Measurements from ENCODE around the gene SLCO4A1.

The SLCO4A1 gene

DNA sequence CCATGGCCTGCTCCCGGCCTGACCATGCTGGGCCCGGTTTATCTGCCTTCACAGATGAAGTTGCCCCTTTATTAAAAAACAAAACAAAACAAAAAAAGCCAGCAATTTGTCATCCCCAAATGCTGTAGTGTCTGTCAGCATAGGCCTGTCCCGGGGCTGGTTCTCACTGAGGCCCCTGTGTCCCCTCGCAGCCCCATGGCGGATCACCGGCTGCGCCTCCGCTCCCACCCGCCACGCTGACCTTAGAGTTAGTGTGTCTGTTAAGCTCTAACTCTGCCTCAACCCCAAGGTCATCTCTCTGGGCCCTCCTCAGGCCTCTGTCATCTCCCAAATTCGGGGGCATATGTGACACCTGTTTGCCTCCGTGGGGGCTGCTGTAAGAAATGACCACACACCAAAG, 11.1 kb downstream of the SLCO4A1 start:
- no peak for DNase-seq

GRCh38 chr20:62653951-62654685, 11.8 kb downstream of the SLCO4A1 start:
- DNase-seq = no peak

DNA sequence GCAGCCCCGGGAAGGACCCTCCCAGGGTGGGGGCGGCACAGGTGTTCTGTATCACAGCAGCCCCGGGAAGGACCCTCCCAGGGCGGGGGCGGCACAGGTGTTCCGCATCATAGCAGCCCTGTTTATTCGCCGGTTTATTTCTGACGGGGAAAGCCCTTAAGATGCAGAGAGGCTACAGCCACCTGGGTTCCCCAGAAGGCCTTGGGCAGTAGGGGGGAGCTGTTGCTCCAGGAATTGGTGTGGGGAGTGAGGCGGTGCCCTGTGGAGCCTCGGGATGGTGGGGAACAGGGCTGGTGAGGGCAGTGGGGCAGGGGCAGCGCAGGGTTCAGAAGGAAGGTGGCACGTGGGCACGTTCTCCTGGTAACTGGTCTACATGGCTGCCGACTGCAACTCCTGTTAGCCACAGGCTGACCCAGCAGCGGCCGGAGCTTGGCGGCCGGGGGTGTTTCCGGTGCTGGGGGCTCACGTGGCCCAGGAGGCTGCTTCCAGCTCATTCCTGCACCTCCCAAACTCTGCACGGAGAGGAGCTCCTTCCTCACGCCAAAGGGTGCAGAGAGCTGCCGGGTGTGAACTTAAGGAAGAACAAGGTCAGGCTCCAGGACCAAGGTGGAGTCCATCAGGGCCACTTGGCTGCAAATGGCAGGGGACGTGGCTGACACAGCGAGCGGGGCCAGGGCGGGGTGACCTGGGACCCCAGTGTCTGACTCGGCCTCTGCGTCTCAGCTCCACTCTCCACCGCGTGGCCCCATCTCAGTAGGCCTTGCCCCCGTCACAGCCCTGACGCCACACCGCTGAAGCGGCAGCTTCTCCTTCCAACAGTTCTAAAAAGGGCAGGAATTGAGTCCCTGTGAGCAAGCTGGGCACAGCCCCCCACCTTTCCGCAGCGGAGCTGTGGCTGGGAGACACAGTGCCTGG, 13.2 kb downstream of the SLCO4A1 start:
- no peak for DNase-seq

- no peak for DNase-seq
Measured at GRCh38 chr20:62656197-62656918, 14.1 kb downstream of the SLCO4A1 start.

- DNase-seq = no peak
Measured at GRCh38 chr20:62656919-62657588, 14.8 kb downstream of the SLCO4A1 start.

GRCh38 chr20:62657589-62657942, 15.3 kb downstream of the SLCO4A1 start:
- no peak for DNase-seq

- DNase-seq = no peak
Measured at GRCh38 chr20:62657956-62658355, 15.7 kb downstream of the SLCO4A1 start.

DNA sequence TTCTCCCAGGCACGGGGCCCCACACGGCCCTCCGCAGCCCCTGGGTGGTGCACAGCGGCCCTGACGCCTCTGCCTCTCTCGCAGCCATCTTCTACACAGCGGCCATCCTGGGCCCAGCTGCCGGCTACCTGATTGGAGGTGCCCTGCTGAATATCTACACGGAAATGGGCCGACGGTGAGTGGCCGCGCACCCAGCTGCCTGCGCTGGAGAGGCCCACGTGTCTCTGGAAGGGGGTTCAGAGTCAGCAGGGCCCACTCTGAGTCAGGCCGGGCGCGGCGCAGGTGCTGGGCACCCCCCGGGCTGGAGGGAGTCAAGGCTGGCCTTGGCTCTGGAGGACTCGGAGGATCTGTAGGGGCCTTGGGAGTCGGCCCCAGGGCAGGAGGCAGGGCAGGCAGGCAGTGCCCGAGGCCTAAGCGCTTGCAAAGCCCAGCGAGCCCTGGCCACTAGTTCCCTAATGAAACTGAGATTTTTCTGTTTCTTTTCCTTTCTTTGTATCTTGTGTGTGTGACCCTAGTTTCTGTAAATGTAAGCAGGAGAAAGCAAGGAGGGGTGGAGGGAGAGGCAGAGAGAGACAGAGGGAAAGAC, 16.4 kb downstream of the SLCO4A1 start:
- no peak for DNase-seq

- no peak for DNase-seq
Measured at GRCh38 chr20:62659488-62660239, 17.4 kb downstream of the SLCO4A1 start.

GRCh38 chr20:62660240-62660615, 17.9 kb downstream of the SLCO4A1 start:
- DNase-seq = no peak

- no peak for DNase-seq
Measured at GRCh38 chr20:62660768-62661167, 18.5 kb downstream of the SLCO4A1 start.

GRCh38 chr20:62661647-62662046, 19.3 kb downstream of the SLCO4A1 start:
- no peak for DNase-seq

DNA sequence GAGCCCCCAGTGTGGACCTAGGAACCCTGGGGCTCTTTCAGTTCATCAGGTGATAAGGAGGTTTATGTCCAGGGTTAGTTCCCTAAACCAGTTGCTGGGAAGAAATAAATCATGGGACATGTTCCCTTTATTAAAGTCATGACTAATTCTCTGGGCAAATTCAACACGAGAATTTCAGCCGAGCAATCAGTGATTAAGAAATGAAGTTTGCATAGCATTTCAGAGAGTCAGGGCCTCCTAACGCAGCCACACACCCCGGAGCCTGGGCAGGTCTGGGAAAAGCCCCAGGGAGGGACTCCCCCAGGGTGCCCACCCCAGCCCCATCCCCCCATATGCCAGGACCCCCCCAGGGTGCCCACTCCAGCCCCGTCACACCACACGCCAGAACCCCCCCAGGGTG, 20.1 kb downstream of the SLCO4A1 start:
- no peak for DNase-seq

- DNase-seq = no peak
Measured at GRCh38 chr20:62663145-62664018, 21.1 kb downstream of the SLCO4A1 start.

DNA sequence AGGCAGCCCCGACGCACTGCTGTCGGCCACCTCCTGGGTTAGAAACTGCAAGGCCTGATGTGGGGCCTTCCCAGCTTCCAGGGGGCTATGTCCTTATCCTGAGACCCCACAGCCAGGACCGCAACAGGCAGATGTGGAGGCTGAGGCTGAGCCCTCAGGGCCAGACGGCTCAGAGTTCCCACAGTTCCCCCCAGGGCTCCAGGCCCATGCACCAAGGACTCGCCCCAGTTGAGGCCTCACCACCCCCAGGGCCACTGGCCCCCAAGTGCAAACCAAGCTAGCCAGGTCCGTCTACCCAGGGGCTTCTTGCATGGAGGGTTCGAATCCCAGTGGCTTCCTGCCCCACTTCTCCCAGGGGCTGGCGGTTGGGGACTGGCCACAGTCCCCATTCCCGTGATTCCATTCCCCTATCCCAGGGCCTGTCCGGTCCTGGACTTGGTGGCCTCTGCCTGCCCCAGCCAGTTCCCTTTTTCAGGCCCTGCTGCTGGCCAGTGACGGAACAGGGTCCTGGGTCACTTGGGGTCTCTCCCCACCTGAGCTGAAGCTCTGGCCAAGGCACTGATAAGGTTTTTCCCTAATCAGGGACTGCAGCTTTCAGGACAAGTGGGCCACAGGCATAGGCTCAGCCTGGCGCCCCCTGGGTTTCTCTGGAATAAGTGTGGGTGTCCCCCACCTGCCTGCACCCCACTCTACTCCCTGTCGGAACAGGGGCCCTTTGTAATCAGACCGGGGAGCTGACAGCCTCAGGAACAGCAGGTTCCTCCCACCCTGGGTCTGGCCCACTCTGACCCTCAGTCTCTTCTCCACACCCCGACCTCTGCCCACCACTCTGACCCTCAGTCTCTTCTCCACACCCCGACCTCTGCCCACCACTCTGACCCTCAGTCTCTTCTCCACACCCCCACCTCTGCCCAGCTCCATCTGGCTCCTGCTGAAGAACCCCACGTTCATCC, 22.0 kb downstream of the SLCO4A1 start:
- no peak for DNase-seq

DNA sequence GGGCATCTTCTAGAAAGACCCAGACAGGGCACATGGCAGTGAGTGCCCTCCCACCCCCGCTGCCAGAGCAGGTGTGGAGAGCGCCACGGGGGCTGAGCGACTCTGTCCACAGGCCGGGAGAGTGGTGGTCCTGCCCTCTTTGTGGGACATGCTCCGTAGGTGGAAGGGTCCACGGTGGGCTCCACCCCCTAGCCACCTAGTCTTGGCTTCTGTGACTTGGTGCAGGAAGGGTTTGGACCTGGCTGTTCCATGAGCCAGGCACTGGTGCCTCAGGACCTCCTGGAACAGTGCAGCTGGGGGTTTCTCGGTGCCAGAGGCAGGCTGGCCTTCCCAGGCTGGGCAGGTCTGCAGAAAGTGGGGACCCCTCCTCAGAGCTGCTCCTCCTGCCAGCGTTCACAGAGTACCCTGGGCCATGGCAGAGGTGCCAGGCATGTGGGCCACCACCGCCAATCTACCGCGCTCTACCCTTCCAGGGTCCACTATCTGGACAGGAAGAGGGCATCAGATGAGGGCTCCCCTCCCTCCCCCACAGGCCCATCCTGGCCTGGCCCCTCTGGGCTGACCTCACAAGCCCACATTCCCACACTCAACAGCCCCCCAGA, 23.0 kb downstream of the SLCO4A1 start:
- no peak for DNase-seq

- no peak for DNase-seq
Measured at GRCh38 chr20:62665826-62666735, 23.8 kb downstream of the SLCO4A1 start.

All from stimulated activated CD4-positive, alpha-beta T cell treated with anti-CD3 and anti-CD28 coated beads, Interleukin-4, amount 100 ng/mL, for 4 hours (primary cell).